IMR-90 (cell line): ENCODE results near the gene USF1. TPM values are rescaled to one million over a fixed set of nuclear protein-coding genes. Genes with fewer than 3 reads are reported as not detected.

Experiments used
- ATAC-seq: fragments of 200-7000 bp; cut with Tn5 transposase; 2 replicates; pipeline ENCODE4 v1.9.1; 2020; ENCODE audit warnings: low read depth, mild to moderate bottlenecking, moderate library complexity
- BruUV-seq: library from RNA; stranded (reverse); fragments of 400-500 nt; replicated peaks from 2 replicates; lab custom pipeline; 2021; lab: Mats Ljungman, UMichigan
- CTCF ChIA-PET: fragments of 300-600 bp; formaldehyde crosslinking; extraction: SDS; loops from one replicate; lab custom pipeline; 2021; ENCODE audit warnings: antibody characterized with exemption; lab: Yijun Ruan, JAX
- POLR2A ChIA-PET: fragments of 300-600 bp; sonication (Branson Sonifier 250); formaldehyde crosslinking; loops from one replicate; lab custom pipeline; 2022; ENCODE audit warnings: antibody characterized with exemption; ENCODE audit not compliant: unreplicated experiment; lab: Charles Lee
- DNase-seq: peaks from one replicate; pipeline ENCODE4 v3.0.0; 2013
- H2AFZ ChIP-seq: replicated peaks from 2 replicates; pipeline ENCODE3; 2013; ENCODE audit warnings: low read length, mild to moderate bottlenecking; ENCODE audit not compliant: poor library complexity
- H2AK5ac ChIP-seq: 2 replicates; pipeline ENCODE4 v1.6.1; 2013; ENCODE audit warnings: low read depth, low read length, inconsistent platforms
- H2AK9ac ChIP-seq: replicated peaks from 2 replicates; pipeline ENCODE3; 2013; ENCODE audit warnings: mild to moderate bottlenecking, low read depth, low read length, moderate library complexity; ENCODE audit not compliant: poor library complexity
- H2BK120ac ChIP-seq: 2 replicates; pipeline ENCODE4 v1.6.1; 2013; ENCODE audit warnings: low read depth, low read length, inconsistent platforms
- H2BK15ac ChIP-seq: 3 replicates; pipeline ENCODE4 v1.6.1; 2013; ENCODE audit warnings: low read depth, low read length, inconsistent platforms
- H2BK20ac ChIP-seq: 2 replicates; pipeline ENCODE4 v1.6.1; 2013; ENCODE audit warnings: low read depth, mild to moderate bottlenecking, inconsistent platforms, low read length, moderate library complexity
- H2BK5ac ChIP-seq: 2 replicates; pipeline ENCODE4 v1.6.1; 2013; ENCODE audit warnings: mild to moderate bottlenecking, low read depth, low read length, inconsistent platforms; ENCODE audit not compliant: poor library complexity, severe bottlenecking
- H3K14ac ChIP-seq: replicated peaks from 2 replicates; pipeline ENCODE4 v1.6.1; 2013; ENCODE audit warnings: low read depth, low read length, inconsistent platforms
- H3K18ac ChIP-seq: 2 replicates; pipeline ENCODE4 v1.6.1; 2013; ENCODE audit warnings: low read depth, low read length, control low read depth
- H3K23ac ChIP-seq: 2 replicates; pipeline ENCODE4 v1.6.1; 2013; ENCODE audit warnings: low read depth, low read length, inconsistent platforms
- H3K27ac ChIP-seq: 2 replicates; pipeline ENCODE4 v1.5.1; 2013; ENCODE audit warnings: mild to moderate bottlenecking, control low read depth, low read length; ENCODE audit not compliant: insufficient read depth
- H3K27me3 ChIP-seq: 2 replicates; pipeline ENCODE4 v1.6.1; 2013; ENCODE audit warnings: low read length; ENCODE audit not compliant: control insufficient read depth, insufficient read depth
- H3K36me3 ChIP-seq: 2 replicates; pipeline ENCODE4 v1.6.1; 2013; ENCODE audit warnings: low read length, mixed read lengths; ENCODE audit not compliant: control insufficient read depth, insufficient read depth
- H3K4ac ChIP-seq: 2 replicates; pipeline ENCODE4 v1.6.1; 2013; ENCODE audit warnings: low read depth, low read length, inconsistent platforms
- H3K4me1 ChIP-seq: 2 replicates; pipeline ENCODE4 v1.6.1; 2013; ENCODE audit warnings: low read length, mixed read lengths; ENCODE audit not compliant: control insufficient read depth, insufficient read depth
- H3K4me2 ChIP-seq: 2 replicates; pipeline ENCODE4 v1.6.1; 2013; ENCODE audit warnings: low read depth, mild to moderate bottlenecking, control low read depth, low read length, moderate library complexity
- H3K4me3 ChIP-seq: 2 replicates; pipeline ENCODE4 v1.5.1; 2013; ENCODE audit warnings: low read depth, mild to moderate bottlenecking, control low read depth, low read length, moderate library complexity; ENCODE audit not compliant: insufficient read depth
- H3K56ac ChIP-seq: 2 replicates; pipeline ENCODE4 v1.6.1; 2013; ENCODE audit warnings: low read length, inconsistent platforms; ENCODE audit not compliant: insufficient read depth; ENCODE audit errors: extremely low read depth
- H3K79me1 ChIP-seq, 2 experiments: 2 replicates each; pipeline ENCODE4 v1.6.1; 2013; ENCODE audit warnings: low read length in 2 of 2, inconsistent platforms in 1 of 2, low read depth in 1 of 2
- H3K9ac ChIP-seq: 2 replicates; pipeline ENCODE4 v1.6.1; 2013; ENCODE audit warnings: low read depth, low read length, control low read depth
- H3K9me1 ChIP-seq: 2 replicates; pipeline ENCODE4 v1.6.1; 2013; ENCODE audit warnings: low read length, inconsistent platforms; ENCODE audit not compliant: insufficient read depth
- H3K9me3 ChIP-seq: 2 replicates; pipeline ENCODE4 v1.6.1; 2013; ENCODE audit warnings: low read length; ENCODE audit not compliant: control insufficient read depth, insufficient read depth
- H4K20me1 ChIP-seq: 2 replicates; pipeline ENCODE4 v1.6.1; 2013; ENCODE audit warnings: low read length, inconsistent platforms; ENCODE audit not compliant: insufficient read depth
- H4K5ac ChIP-seq: 2 replicates; pipeline ENCODE4 v1.6.1; 2013; ENCODE audit warnings: mild to moderate bottlenecking, low read depth, low read length, control low read depth
- H4K8ac ChIP-seq, 2 experiments: 2 replicates each; pipeline ENCODE4 v1.6.1; 2013; ENCODE audit warnings: low read depth in 2 of 2, low read length in 2 of 2, control low read depth in 1 of 2, inconsistent platforms in 1 of 2
- H4K91ac ChIP-seq: 2 replicates; pipeline ENCODE4 v1.6.1; 2013; ENCODE audit warnings: low read depth, low read length, inconsistent platforms; ENCODE audit not compliant: insufficient read depth
- BHLHE40 ChIP-seq: fragments of 150-350 bp; IDR thresholded peaks from 2 replicates; pipeline ENCODE4 v1.6.1; 2016; ENCODE audit warnings: mild to moderate bottlenecking, low read depth, low read length
- CEBPB ChIP-seq: IDR thresholded peaks from 2 replicates; pipeline ENCODE4 v1.6.1; 2012; ENCODE audit warnings: low read depth, low read length, improper control_type of control experiment
- CHD1 ChIP-seq: IDR thresholded peaks from 2 replicates; pipeline ENCODE4 v1.6.1; 2012; ENCODE audit warnings: low read depth, low read length, improper control_type of control experiment
- FOS ChIP-seq: fragments of 150-350 bp; IDR thresholded peaks from 2 replicates; pipeline ENCODE4 v1.6.1; 2016; ENCODE audit warnings: low read depth, low read length
- MAFK ChIP-seq: IDR thresholded peaks from 2 replicates; pipeline ENCODE4 v1.6.1; 2012; ENCODE audit warnings: low read depth, low read length, improper control_type of control experiment
- MAZ ChIP-seq: IDR thresholded peaks from 2 replicates; pipeline ENCODE4 v1.6.1; 2012; ENCODE audit warnings: low read depth, mild to moderate bottlenecking, low read length, improper control_type of control experiment, moderate library complexity, borderline replicate concordance
- MXI1 ChIP-seq: IDR thresholded peaks from 2 replicates; pipeline ENCODE4 v1.6.1; 2012; ENCODE audit warnings: low read depth, mild to moderate bottlenecking, low read length, moderate library complexity, borderline replicate concordance
- NFE2L2 ChIP-seq: fragments of 150-350 bp; IDR thresholded peaks from 2 replicates; pipeline ENCODE4 v1.6.1; 2016; ENCODE audit warnings: low read depth, mild to moderate bottlenecking, low read length
- POLR2A ChIP-seq: IDR thresholded peaks from 2 replicates; pipeline ENCODE4 v1.6.1; 2012; ENCODE audit warnings: mild to moderate bottlenecking, low read depth, low read length
- RAD21 ChIP-seq: IDR thresholded peaks from 2 replicates; pipeline ENCODE4 v1.6.1; 2012; ENCODE audit warnings: low read length, improper control_type of control experiment
- RCOR1 ChIP-seq: IDR thresholded peaks from 2 replicates; pipeline ENCODE4 v1.6.1; 2012; ENCODE audit warnings: mild to moderate bottlenecking, low read length, improper control_type of control experiment; ENCODE audit not compliant: insufficient replicate concordance
- RFX5 ChIP-seq: IDR thresholded peaks from 2 replicates; pipeline ENCODE4 v1.8.0; 2012; ENCODE audit warnings: low read depth, mild to moderate bottlenecking, low read length, moderate library complexity
- SMC3 ChIP-seq: fragments of 150-350 bp; IDR thresholded peaks from 2 replicates; pipeline ENCODE4 v1.6.1; 2016; ENCODE audit warnings: low read depth, mild to moderate bottlenecking, antibody characterized with exemption, low read length, moderate library complexity
- WGBS, 2 experiments: methylation state at CpG; one replicate each; pipeline versions ENCODE4 v1.1.5 to v1.1.7; 2013; ENCODE audit warnings: missing lambda C conversion rate in 2 of 2; ENCODE audit not compliant: insufficient read length in 1 of 2; ENCODE audit errors: extremely low coverage in 2 of 2; 5-methylcytosine and 5-hydroxymethylcytosine counted together
- dilution Hi-C: fragments of 300-500 bp; cut with HindIII; formaldehyde crosslinking; loops from one replicate; pipeline ENCODE4 v1.14.3; 2018; ENCODE audit warnings: low sequenced_read_pairs; ENCODE audit not compliant: unreplicated experiment
- in situ Hi-C: fragments of 300-500 bp; cut with MboI; formaldehyde crosslinking; loops from 3 replicates; pipeline ENCODE4 v1.14.3; 2019; ENCODE audit warnings: low sequenced_read_pairs, inconsistent platforms, mixed read lengths
- intact Hi-C: fragments of 100-400 bp; cut with micrococcal nuclease; formaldehyde crosslinking; loops from 2 replicates; pipeline ENCODE4 v1.10.0; 2022
- polyA plus RNA-seq, 3 experiments: library from polyadenylated mRNA; depleted of rRNA; stranded (reverse); fragments of >200 nt; gene quantifications; 2 replicates each; pipeline ENCODE4 v1.2.3, GENCODE V29; 2012; ENCODE audit warnings: low replicate concordance in 1 of 3
- total RNA-seq: library from RNA; depleted of rRNA; stranded (reverse); fragments of >200 nt; gene quantifications from 2 replicates; pipeline ENCODE4 v1.2.3, GENCODE V29; 2012
- TF ChIP-seq, protein P1 (sequence below): fragments of 150-350 bp; IDR thresholded peaks from 2 replicates; pipeline ENCODE4 v1.6.1; 2016; ENCODE audit warnings: low read depth, mild to moderate bottlenecking, low read length, moderate library complexity, borderline replicate concordance
- TF ChIP-seq, protein P2 (sequence below): conservative IDR thresholded peaks from 2 replicates; pipeline ENCODE4 v1.5.1; 2012; ENCODE audit warnings: mild to moderate bottlenecking, low read depth, low read length, improper control_type of control experiment
- TF ChIP-seq, protein P3 (sequence below): fragments of 150-350 bp; IDR thresholded peaks from 2 replicates; pipeline ENCODE4 v1.6.1; 2017; ENCODE audit warnings: mild to moderate bottlenecking, antibody characterized with exemption, low read length, low read depth

The USF1 gene
- total and polyA plus RNA-seq, 2 of the 4 experiments (the other 2 are of a cell fraction) = 37.1 to 78.9 TPM

DNA sequence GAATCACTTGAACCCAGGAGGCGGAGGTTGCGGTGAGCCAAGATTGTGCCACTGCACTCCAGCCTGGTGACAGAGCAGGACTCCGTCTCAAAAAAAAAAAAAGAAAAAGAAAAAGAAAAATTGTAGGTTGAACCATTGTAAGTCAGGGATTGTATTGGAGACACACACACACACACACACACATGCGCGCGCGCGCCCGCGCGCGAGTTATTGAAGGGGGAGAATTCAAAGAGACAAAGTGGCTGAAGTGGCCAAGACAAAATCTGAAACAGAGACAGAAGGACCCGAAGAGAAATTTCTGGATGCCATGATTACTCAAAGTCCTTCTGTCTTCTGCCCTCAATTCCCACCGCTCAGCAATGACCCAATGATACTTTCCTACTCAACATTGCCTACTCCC, 48.7 kb upstream of the USF1 start:
- 100% methylated on average over 1 of the region's 14 CpGs; no CpG with 5 or more reads in 1 of the 2 experiments for WGBS, 2 experiments
- Histone ChIP-seq H4K20me1 (peaks cover 3% of the 10 kb centered on the region), H3K27ac (no peak overlapping the region), H3K18ac (no peak overlapping the region), H3K23ac (no peak overlapping the region), H3K14ac (no peak overlapping the region), H3K4ac (no peak overlapping the region), H3K9me1 (peaks cover 9% of the 10 kb centered on the region), H2AK9ac (no peak overlapping the region), H3K4me3 (no peak overlapping the region), H3K36me3 (no peaks in the 10 kb centered on the region), H2AFZ (no peak overlapping the region), H3K4me2 (no peak overlapping the region), H2BK15ac (no peak overlapping the region), H3K27me3 (no peaks in the 10 kb centered on the region), H3K9me3 (no peaks in the 10 kb centered on the region), H3K79me1 (no peaks in the 10 kb centered on the region), H3K56ac (no peak overlapping the region), H4K91ac (no peak overlapping the region), H3K4me1 (peaks cover 12% of the 10 kb centered on the region), H2BK120ac (no peak overlapping the region), H4K5ac (no peak overlapping the region), H3K9ac (no peak overlapping the region), H2BK5ac (no peak overlapping the region), H4K8ac (no peak overlapping the region), H2BK20ac (no peak overlapping the region), H2AK5ac (no peak overlapping the region)
- dilution Hi-C loops = no loop called here
- no peak for DNase-seq
- ChIA-PET POLR2A (no interaction called here), CTCF (no interaction called here)
- BruUV-seq = no TSS peak
- no peak for ATAC-seq
- in situ Hi-C loops = no loop called here
- TF ChIP-seq SMC3 = no peak
- TF ChIP-seq, protein P1, sequence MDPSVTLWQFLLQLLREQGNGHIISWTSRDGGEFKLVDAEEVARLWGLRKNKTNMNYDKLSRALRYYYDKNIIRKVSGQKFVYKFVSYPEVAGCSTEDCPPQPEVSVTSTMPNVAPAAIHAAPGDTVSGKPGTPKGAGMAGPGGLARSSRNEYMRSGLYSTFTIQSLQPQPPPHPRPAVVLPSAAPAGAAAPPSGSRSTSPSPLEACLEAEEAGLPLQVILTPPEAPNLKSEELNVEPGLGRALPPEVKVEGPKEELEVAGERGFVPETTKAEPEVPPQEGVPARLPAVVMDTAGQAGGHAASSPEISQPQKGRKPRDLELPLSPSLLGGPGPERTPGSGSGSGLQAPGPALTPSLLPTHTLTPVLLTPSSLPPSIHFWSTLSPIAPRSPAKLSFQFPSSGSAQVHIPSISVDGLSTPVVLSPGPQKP = no peak
- TF ChIP-seq POLR2A = no peak
- TF ChIP-seq NFE2L2 = no peak
- no peak for TF ChIP-seq CEBPB
- TF ChIP-seq RAD21 = no peak
- TF ChIP-seq FOS = no peak
- TF ChIP-seq, protein P2, sequence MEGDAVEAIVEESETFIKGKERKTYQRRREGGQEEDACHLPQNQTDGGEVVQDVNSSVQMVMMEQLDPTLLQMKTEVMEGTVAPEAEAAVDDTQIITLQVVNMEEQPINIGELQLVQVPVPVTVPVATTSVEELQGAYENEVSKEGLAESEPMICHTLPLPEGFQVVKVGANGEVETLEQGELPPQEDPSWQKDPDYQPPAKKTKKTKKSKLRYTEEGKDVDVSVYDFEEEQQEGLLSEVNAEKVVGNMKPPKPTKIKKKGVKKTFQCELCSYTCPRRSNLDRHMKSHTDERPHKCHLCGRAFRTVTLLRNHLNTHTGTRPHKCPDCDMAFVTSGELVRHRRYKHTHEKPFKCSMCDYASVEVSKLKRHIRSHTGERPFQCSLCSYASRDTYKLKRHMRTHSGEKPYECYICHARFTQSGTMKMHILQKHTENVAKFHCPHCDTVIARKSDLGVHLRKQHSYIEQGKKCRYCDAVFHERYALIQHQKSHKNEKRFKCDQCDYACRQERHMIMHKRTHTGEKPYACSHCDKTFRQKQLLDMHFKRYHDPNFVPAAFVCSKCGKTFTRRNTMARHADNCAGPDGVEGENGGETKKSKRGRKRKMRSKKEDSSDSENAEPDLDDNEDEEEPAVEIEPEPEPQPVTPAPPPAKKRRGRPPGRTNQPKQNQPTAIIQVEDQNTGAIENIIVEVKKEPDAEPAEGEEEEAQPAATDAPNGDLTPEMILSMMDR = no peak
- TF ChIP-seq MAFK = no peak
- TF ChIP-seq RFX5 = no peak
- TF ChIP-seq, protein P3, sequence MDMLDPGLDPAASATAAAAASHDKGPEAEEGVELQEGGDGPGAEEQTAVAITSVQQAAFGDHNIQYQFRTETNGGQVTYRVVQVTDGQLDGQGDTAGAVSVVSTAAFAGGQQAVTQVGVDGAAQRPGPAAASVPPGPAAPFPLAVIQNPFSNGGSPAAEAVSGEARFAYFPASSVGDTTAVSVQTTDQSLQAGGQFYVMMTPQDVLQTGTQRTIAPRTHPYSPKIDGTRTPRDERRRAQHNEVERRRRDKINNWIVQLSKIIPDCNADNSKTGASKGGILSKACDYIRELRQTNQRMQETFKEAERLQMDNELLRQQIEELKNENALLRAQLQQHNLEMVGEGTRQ = no peak
- TF ChIP-seq RCOR1 = no peak
- no peak for TF ChIP-seq MAZ
- no peak for TF ChIP-seq BHLHE40
- no peak for TF ChIP-seq CHD1
- no peak for TF ChIP-seq MXI1
- intact Hi-C loops = no loop called here
